ENCODE measurements around the gene AKR1C2. TPM values are rescaled to one million over a fixed set of nuclear protein-coding genes. Genes with fewer than 3 reads are reported as not detected.
A peak's percentile ranks its signal among the peaks of the same experiment; 100 is the strongest.

AKR1C2 gene
- total and polyA plus RNA-seq, 9 of the 15 experiments (the other 6 are each of a cell fraction or from before 2014, with no cell fraction given), result 13.8 to 74.0 (median 30.5) TPM

DNA sequence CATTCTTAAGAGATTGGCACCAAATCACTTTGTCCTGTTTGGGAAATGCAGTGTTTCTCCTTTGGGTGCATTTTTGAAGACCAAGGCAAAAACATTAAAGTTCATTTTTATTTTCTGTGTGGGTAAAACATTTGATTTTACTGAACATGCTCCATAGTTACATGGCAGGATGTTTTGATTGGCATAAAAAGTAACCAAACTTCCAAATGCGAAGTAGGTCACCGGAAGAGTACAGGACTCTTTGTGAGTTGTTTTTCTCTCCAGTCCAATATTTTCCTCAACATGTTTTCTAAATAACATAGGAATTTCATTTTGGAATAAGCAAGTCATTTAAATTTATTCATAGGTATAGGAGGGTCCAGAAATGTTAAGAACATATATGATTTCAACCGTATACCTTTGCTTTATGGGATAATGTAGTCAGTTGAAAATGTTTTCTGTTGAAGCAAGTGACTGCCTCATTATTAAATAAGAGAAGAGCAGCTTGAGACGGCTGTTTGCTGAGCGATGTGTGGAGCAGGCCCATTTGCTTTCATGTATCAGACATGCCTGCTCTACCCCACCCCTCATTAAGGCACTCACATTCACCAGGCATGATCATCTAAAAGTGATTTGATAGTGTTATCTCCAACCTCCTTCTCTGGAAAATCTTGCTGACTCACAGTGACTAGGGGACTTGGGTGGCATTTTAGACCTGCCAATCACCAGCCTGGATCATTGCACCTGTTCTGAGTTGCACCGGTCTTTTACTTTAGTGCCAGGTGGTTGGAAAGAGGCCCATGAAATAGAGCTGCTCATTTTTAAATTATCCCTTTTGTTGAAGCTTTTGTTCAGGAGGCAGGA lies 16.3 kb upstream of the AKR1C2 start (continued):
- TF ChIP-seq ATF7 (IDR thresholded peaks at IDR 0.05), result 0 out of 2 replicates have a peak, but pooled peaks have one; percentile 21
- TF ChIP-seq ZNF316 (IDR thresholded peaks at IDR 0.05), result peak; percentile 96
- peak; percentile 21; the same call in 1 of the 2 replicates for TF ChIP-seq L3MBTL2 (IDR thresholded peaks at IDR 0.05)
- peak; percentile 77 for TF ChIP-seq EP300 (IDR thresholded peaks at IDR 0.05; ENCODE audit: low read length)
- peak; percentile 37; the same call in 1 of the 2 replicates for TF ChIP-seq FOXJ2 (tag; IDR thresholded peaks at IDR 0.05)
- peak; percentile 72; the same call in 1 of the 2 replicates for TF ChIP-seq DPF2 (IDR thresholded peaks at IDR 0.05)
- TF ChIP-seq KDM1A (IDR thresholded peaks at IDR 0.05), result peak; percentile 53 to 61; a peak in 2 of 4 replicates
- TF ChIP-seq MAFF (IDR thresholded peaks at IDR 0.05; ENCODE audit: low read length), result peak; percentile 89
- TF ChIP-seq C11orf30 (IDR thresholded peaks at IDR 0.05; ENCODE audit: low read depth), result peak; percentile 96
- peak; percentile 39 for TF ChIP-seq CCNT2 (IDR thresholded peaks at IDR 0.05; ENCODE audit: borderline replicate concordance, extremely low read depth, insufficient read length, low read depth, low read length)
- peak in 1 of 2 experiments; percentile 80; a peak in 1 of 4 replicates for TF ChIP-seq RCOR1 (IDR thresholded peaks at IDR 0.05; ENCODE audit: borderline replicate concordance in 1 of 2, low read depth in 2 of 2, low read length in 2 of 2)
- TF ChIP-seq, protein P1, sequence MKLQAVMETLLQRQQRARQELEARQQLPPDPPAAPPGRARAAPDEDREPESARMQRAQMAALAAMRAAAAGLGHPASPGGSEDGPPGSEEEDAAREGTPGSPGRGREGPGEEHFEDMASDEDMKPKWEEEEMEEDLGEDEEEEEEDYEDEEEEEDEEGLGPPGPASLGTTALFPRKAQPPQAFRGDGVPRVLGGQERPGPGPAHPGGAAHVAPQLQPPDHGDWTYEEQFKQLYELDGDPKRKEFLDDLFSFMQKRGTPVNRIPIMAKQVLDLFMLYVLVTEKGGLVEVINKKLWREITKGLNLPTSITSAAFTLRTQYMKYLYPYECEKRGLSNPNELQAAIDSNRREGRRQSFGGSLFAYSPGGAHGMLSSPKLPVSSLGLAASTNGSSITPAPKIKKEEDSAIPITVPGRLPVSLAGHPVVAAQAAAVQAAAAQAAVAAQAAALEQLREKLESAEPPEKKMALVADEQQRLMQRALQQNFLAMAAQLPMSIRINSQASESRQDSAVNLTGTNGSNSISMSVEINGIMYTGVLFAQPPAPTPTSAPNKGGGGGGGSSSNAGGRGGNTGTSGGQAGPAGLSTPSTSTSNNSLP (IDR thresholded peaks at IDR 0.05; ENCODE audit: borderline replicate concordance, low read depth, low read length), result peak; percentile 42; the same call in 1 of the 2 replicates
- TF ChIP-seq NCOR1 (IDR thresholded peaks at IDR 0.05), result peak; percentile 43; the same call in 1 of the 2 replicates
- TF ChIP-seq, protein P2, sequence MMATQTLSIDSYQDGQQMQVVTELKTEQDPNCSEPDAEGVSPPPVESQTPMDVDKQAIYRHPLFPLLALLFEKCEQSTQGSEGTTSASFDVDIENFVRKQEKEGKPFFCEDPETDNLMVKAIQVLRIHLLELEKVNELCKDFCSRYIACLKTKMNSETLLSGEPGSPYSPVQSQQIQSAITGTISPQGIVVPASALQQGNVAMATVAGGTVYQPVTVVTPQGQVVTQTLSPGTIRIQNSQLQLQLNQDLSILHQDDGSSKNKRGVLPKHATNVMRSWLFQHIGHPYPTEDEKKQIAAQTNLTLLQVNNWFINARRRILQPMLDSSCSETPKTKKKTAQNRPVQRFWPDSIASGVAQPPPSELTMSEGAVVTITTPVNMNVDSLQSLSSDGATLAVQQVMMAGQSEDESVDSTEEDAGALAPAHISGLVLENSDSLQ (IDR thresholded peaks at IDR 0.05), result peak; percentile 94
- 0 out of 2 replicates have a peak, but pooled peaks have one; percentile 17 for TF ChIP-seq CREM (IDR thresholded peaks at IDR 0.05; ENCODE audit: low read depth)
- TF ChIP-seq TAL1 (IDR thresholded peaks at IDR 0.05), result peak; percentile 73
- peak; percentile 86 to 92 for TF ChIP-seq TRIM24 (IDR thresholded peaks at IDR 0.05)
- TF ChIP-seq NFIC (IDR thresholded peaks at IDR 0.05), result 0 out of 2 replicates have a peak, but pooled peaks have one; percentile 37
- peak; percentile 62 for TF ChIP-seq TCF3 (CRISPR knock-in tag; IDR thresholded peaks at IDR 0.05)
- peak; percentile 42; the same call in 1 of the 2 replicates for TF ChIP-seq PML (IDR thresholded peaks at IDR 0.05; ENCODE audit: low read length)
- peak; percentile 51; the same call in 1 of the 2 replicates for TF ChIP-seq SOX6 (IDR thresholded peaks at IDR 0.05)
- TF ChIP-seq, protein P3, sequence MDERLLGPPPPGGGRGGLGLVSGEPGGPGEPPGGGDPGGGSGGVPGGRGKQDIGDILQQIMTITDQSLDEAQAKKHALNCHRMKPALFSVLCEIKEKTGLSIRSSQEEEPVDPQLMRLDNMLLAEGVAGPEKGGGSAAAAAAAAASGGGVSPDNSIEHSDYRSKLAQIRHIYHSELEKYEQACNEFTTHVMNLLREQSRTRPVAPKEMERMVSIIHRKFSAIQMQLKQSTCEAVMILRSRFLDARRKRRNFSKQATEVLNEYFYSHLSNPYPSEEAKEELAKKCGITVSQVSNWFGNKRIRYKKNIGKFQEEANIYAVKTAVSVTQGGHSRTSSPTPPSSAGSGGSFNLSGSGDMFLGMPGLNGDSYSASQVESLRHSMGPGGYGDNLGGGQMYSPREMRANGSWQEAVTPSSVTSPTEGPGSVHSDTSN (CRISPR knock-in tag; IDR thresholded peaks at IDR 0.05; ENCODE audit: low read depth), result peak; percentile 42; the same call in 1 of the 2 replicates
- TF ChIP-seq, protein P3 (tag; conservative IDR thresholded peaks at IDR 0.05; ENCODE audit: low read depth), result peak; percentile 54; the same call in 1 of the 2 replicates

Measured in K562 (cell line).